GM18508 (cell line): ENCODE data around the gene VSIR.

Experiments
- ATAC-seq: cut with Tn5 transposase; IDR thresholded peaks from one replicate; pipeline ENCODE4 v1.9.1; 2021; ENCODE audit warnings: moderate number of reproducible peaks; ENCODE audit not compliant: insufficient read depth, unreplicated experiment

The VSIR gene

GRCh38 chr10:71718165-71718698 lies 55.1 kb downstream of the VSIR start:
- no peak for ATAC-seq

GRCh38 chr10:71717551-71717951 lies 55.8 kb downstream of the VSIR start:
- ATAC-seq: no peak

- ATAC-seq: no peak
Observed at GRCh38 chr10:71717056-71717455, 56.3 kb downstream of the VSIR start.

GRCh38 chr10:71716426-71716825 lies 56.9 kb downstream of the VSIR start:
- no peak for ATAC-seq

- ATAC-seq: no peak
Observed at GRCh38 chr10:71715860-71716259, 57.5 kb downstream of the VSIR start.

GRCh38 chr10:71715026-71715425 lies 58.3 kb downstream of the VSIR start:
- no peak for ATAC-seq

- no peak for ATAC-seq
Observed at GRCh38 chr10:71714592-71714991, 58.7 kb downstream of the VSIR start.

- ATAC-seq: no peak
Observed at GRCh38 chr10:71714031-71714410, 59.3 kb downstream of the VSIR start.

GRCh38 chr10:71713135-71714030 lies 59.9 kb downstream of the VSIR start:
- no peak for ATAC-seq

- ATAC-seq: no peak
Observed at GRCh38 chr10:71712572-71713134, 60.7 kb downstream of the VSIR start.

GRCh38 chr10:71712170-71712569 lies 61.1 kb downstream of the VSIR start:
- no peak for ATAC-seq

GRCh38 chr10:71711052-71711623 lies 62.2 kb downstream of the VSIR start:
- ATAC-seq: no peak

- no peak for ATAC-seq
Observed at GRCh38 chr10:71710519-71710918, 62.8 kb downstream of the VSIR start.

GRCh38 chr10:71708897-71709882 lies 64.1 kb downstream of the VSIR start:
- no peak for ATAC-seq

- no peak for ATAC-seq
Observed at GRCh38 chr10:71708301-71708703, 65.0 kb downstream of the VSIR start.

GRCh38 chr10:71707240-71707789 lies 66.0 kb downstream of the VSIR start:
- ATAC-seq: no peak

GRCh38 chr10:71706216-71707121 lies 66.9 kb downstream of the VSIR start:
- ATAC-seq: no peak

- ATAC-seq: no peak
Observed at GRCh38 chr10:71705582-71705981, 67.7 kb downstream of the VSIR start.

- no peak for ATAC-seq
Observed at GRCh38 chr10:71704816-71705215, 68.5 kb downstream of the VSIR start.
